Cardiac ventricle fibroblast (primary cell): Measurements from ENCODE around the gene CD300LG. TPM values are rescaled to one million over a fixed set of nuclear protein-coding genes. Genes with fewer than 3 reads are reported as not detected.

Experiments used
- total RNA-seq: library from RNA; depleted of rRNA; stranded (reverse); fragments of >200 nt; gene quantifications from 2 replicates; pipeline ENCODE4 v1.2.3, GENCODE V29; 2015

CD300LG gene
- total RNA-seq, result 0.50 TPM in 1 of 2 replicates, not detected in the other

GRCh38 chr17:43846963-43847371, at the start of gene CD300LG:
Gene CD300LG, plus strand, starts transcription at chr17:43847176. Its CDS starts 41 bp downstream, at chr17:43847217.

DNA sequence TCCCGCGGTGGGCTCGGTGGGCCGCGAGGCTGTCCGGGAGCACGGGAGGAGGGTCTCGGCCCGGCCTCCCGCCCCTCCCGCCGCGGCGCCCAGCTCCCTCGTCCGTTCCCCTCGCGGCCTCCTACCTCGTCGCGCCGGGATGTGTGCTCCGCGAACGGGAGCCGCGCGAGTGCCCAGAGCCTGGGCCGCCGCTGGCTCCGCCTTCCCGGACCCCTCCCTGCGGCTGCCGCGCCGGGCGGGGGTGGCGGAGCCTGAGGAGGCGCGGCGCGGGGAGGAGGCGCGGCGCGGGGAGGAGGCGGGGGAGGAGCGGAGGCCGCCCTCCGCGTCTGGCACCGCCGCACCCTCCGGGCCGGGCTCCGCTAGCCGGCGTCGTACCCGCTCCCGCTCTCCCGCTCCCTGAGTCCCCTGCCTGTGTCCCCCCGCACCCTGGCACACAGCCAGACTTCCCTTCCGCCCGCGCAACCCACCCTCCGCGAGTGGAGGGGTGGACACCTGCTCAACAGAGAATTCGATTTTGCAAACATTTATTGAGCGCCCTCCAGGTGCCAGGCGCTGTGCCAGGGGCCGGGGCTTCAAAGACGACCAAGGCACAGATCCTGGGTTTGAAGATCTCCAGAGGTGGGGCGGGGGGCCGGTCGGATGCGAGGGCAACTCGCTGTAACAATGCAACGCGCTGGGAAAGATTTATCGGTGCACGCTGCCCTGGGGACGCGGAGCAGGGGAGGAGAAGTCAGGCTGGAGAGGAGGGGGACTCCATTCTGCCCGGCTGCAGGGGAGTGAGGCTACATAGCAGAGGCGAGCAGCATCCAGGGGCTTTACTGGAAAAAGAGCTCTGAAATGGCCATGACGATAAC, 13.8 kb upstream of the CD300LG start, which contains the start of gene MPP3:
Gene MPP3, minus strand, starts transcription at position 171 of the 854 bp plus-strand sequence. CDS start 1,240 bp downstream, outside the sequence.

GRCh38 chr17:43907425-43907981, 60.5 kb downstream of the CD300LG start, which contains the start of gene MPP2:
Gene MPP2, minus strand, starts transcription at chr17:43907536. Its CDS starts 3,076 bp downstream, at chr17:43904460.

Other genes starting within 250 kb of the CD300LG start
- 0.25 TPM in 1 of 2 replicates, not detected in the other for gene MEOX1, start 185.3 kb upstream of the CD300LG start, total RNA-seq
- gene SOST, start 88.4 kb upstream of the CD300LG start, total RNA-seq, result not detected in 2 replicates
- gene DUSP3, start 68.2 kb upstream of the CD300LG start, total RNA-seq, result 19.4 and 23.5 TPM in 2 replicates
- 0.20 TPM in 1 of 2 replicates, not detected in the other for gene CFAP97D1, start 66.7 kb upstream of the CD300LG start, total RNA-seq
- gene MPP3, start 14.0 kb upstream of the CD300LG start, total RNA-seq, result 3.4 and 3.6 TPM in 2 replicates
- gene MPP2, start 60.4 kb downstream of the CD300LG start, total RNA-seq, result 7.1 and 7.6 TPM in 2 replicates
- not detected in 2 replicates for gene PPY, start 95.3 kb downstream of the CD300LG start, total RNA-seq
- not detected in 2 replicates for gene PYY, start 106.8 kb downstream of the CD300LG start, total RNA-seq
- 1.6 TPM in 2 replicates for gene NAGS, start 157.4 kb downstream of the CD300LG start, total RNA-seq
- gene TMEM101, start 167.8 kb downstream of the CD300LG start, total RNA-seq, result 30.1 and 34.9 TPM in 2 replicates
- gene LSM12, start 219.5 kb downstream of the CD300LG start, total RNA-seq, result 34.0 and 34.5 TPM in 2 replicates
- gene G6PC3, start 223.6 kb downstream of the CD300LG start, total RNA-seq, result 45.3 and 55.5 TPM in 2 replicates